Stimulated activated naive B cell treated with anti-CD40 and anti-IgM and Interleukin-4, amounts not matched to agents 10 μg/mL and 1 μg/mL and 100 μg/mL, for 72 hours (primary cell): ENCODE results near the gene SEMA4D.

Experiments
- ATAC-seq, 2 donors: fragments of 150-1000 bp; cut with Tn5 transposase; replicated peaks; 2 replicates each; pipeline ENCODE4 v1.10.0; 2021; ENCODE audit warnings: moderate library complexity in 1 of 2
- DNase-seq: peaks from one replicate; pipeline ENCODE4 v3.0.0; 2021
- H3K27ac Mint-ChIP-seq: one replicate; pipeline ENCODE4 v1.8.0; 2022; ENCODE audit warnings: mild to moderate bottlenecking, mixed read lengths
- H3K27me3 Mint-ChIP-seq, 2 donors: one replicate each; pipeline ENCODE4 v1.8.0; 2022; ENCODE audit warnings: mixed read lengths in 2 of 2
- H3K36me3 Mint-ChIP-seq, 2 donors: one replicate each; pipeline ENCODE4 v1.8.0; 2022; ENCODE audit warnings: mixed read lengths in 2 of 2, mild to moderate bottlenecking in 1 of 2
- H3K4me1 Mint-ChIP-seq, 2 donors: one replicate each; pipeline ENCODE4 v1.8.0; 2022; ENCODE audit warnings: mixed read lengths in 2 of 2, mild to moderate bottlenecking in 1 of 2
- H3K4me3 Mint-ChIP-seq, 2 donors: one replicate each; pipeline ENCODE4 v1.8.0; 2022; ENCODE audit warnings: mild to moderate bottlenecking in 2 of 2, mixed read lengths in 2 of 2, moderate library complexity in 1 of 2
- H3K9me3 Mint-ChIP-seq, 2 donors: one replicate each; pipeline ENCODE4 v1.8.0; 2022; ENCODE audit warnings: mixed read lengths in 2 of 2, mild to moderate bottlenecking in 1 of 2

The SEMA4D gene

GRCh38 chr9:89523948-89524347 lies 26.0 kb upstream of the SEMA4D start:
- ATAC-seq (no peak), DNase-seq (no peak)
- H3K36me3 Mint-ChIP-seq, result no peaks in the 10 kb centered on the region
- H3K9me3 Mint-ChIP-seq, result peaks cover 0 to 11% of the 10 kb centered on the region in 2 donors
- H3K27ac Mint-ChIP-seq, result peak overlapping the region; percentile 59
- H3K4me1 Mint-ChIP-seq, result peaks cover 43 to 70% of the 10 kb centered on the region in 2 donors
- no peak overlapping the region for H3K4me3 Mint-ChIP-seq
- H3K27me3 Mint-ChIP-seq, result no peaks in the 10 kb centered on the region

GRCh38 chr9:89522959-89523285 lies 25.0 kb upstream of the SEMA4D start:
- Mint-ChIP-seq H3K27me3 (no peaks in the 10 kb centered on the region), H3K36me3 (no peaks in the 10 kb centered on the region), H3K4me3 (peak overlapping the region in 1 of 2 donors; percentile 55), H3K4me1 (peaks cover 51 to 80% of the 10 kb centered on the region in 2 donors), H3K9me3 (peaks cover 0 to 6% of the 10 kb centered on the region in 2 donors), H3K27ac (peak overlapping the region; percentile 95)
- DNase-seq (no peak), ATAC-seq (peak; percentile 9 to 24)

- Mint-ChIP-seq H3K4me1 (peaks cover 52 to 82% of the 10 kb centered on the region in 2 donors), H3K9me3 (peaks cover 0 to 3% of the 10 kb centered on the region in 2 donors), H3K27me3 (no peaks in the 10 kb centered on the region), H3K27ac (peak overlapping the region; percentile 95), H3K36me3 (no peaks in the 10 kb centered on the region), H3K4me3 (peak overlapping the region; percentile 57 to 73)
- DNase-seq, result peak; percentile 73
- ATAC-seq, result peak; percentile 94 to 96
These were observed 24.5 kb upstream of the SEMA4D start for GRCh38 chr9:89522261-89522958.

GRCh38 chr9:89519366-89519805 lies 21.5 kb upstream of the SEMA4D start:
- Mint-ChIP-seq H3K4me1 (peaks cover 42 to 59% of the 10 kb centered on the region in 2 donors), H3K27ac (peak overlapping the region; percentile 84), H3K4me3 (peak overlapping the region in 1 of 2 donors; percentile 30), H3K36me3 (no peaks in the 10 kb centered on the region), H3K27me3 (no peaks in the 10 kb centered on the region), H3K9me3 (no peaks in the 10 kb centered on the region)
- DNase-seq (no peak), ATAC-seq (no peak)

- DNase-seq (no peak), ATAC-seq (peak; percentile 8 to 23)
- peak overlapping the region in 1 of 2 donors; percentile 5 for H3K4me3 Mint-ChIP-seq
- peak overlapping the region; percentile 84 for H3K27ac Mint-ChIP-seq
- no peaks in the 10 kb centered on the region for H3K9me3 Mint-ChIP-seq
- no peaks in the 10 kb centered on the region for H3K27me3 Mint-ChIP-seq
- peaks cover 39 to 52% of the 10 kb centered on the region in 2 donors for H3K4me1 Mint-ChIP-seq
- H3K36me3 Mint-ChIP-seq, result no peaks in the 10 kb centered on the region
These were observed 20.8 kb upstream of the SEMA4D start for GRCh38 chr9:89518466-89519365.

- H3K27me3 Mint-ChIP-seq, result no peaks in the 10 kb centered on the region
- peaks cover 28 to 41% of the 10 kb centered on the region in 2 donors for H3K4me1 Mint-ChIP-seq
- H3K36me3 Mint-ChIP-seq, result no peaks in the 10 kb centered on the region
- ATAC-seq (no peak), DNase-seq (no peak)
- peak overlapping the region; percentile 49 for H3K27ac Mint-ChIP-seq
- H3K4me3 Mint-ChIP-seq, result no peak overlapping the region
- no peaks in the 10 kb centered on the region for H3K9me3 Mint-ChIP-seq
These were observed 17.5 kb upstream of the SEMA4D start for GRCh38 chr9:89515416-89515815.

- no peaks in the 10 kb centered on the region for H3K36me3 Mint-ChIP-seq
- peaks cover 28 to 43% of the 10 kb centered on the region in 2 donors for H3K4me1 Mint-ChIP-seq
- no peak overlapping the region for H3K4me3 Mint-ChIP-seq
- H3K27me3 Mint-ChIP-seq, result no peaks in the 10 kb centered on the region
- H3K9me3 Mint-ChIP-seq, result no peaks in the 10 kb centered on the region
- ATAC-seq (no peak), DNase-seq (no peak)
- H3K27ac Mint-ChIP-seq, result peak overlapping the region; percentile 43
These were observed 17.0 kb upstream of the SEMA4D start for GRCh38 chr9:89514956-89515355.

- ATAC-seq (no peak), DNase-seq (no peak)
- Mint-ChIP-seq H3K27me3 (no peaks in the 10 kb centered on the region), H3K4me3 (no peak overlapping the region), H3K36me3 (no peaks in the 10 kb centered on the region), H3K4me1 (peaks cover 27 to 43% of the 10 kb centered on the region in 2 donors), H3K27ac (no peak overlapping the region), H3K9me3 (no peaks in the 10 kb centered on the region)
These were observed 16.4 kb upstream of the SEMA4D start for GRCh38 chr9:89514337-89514736.

- no peak overlapping the region for H3K4me3 Mint-ChIP-seq
- H3K36me3 Mint-ChIP-seq, result no peaks in the 10 kb centered on the region
- no peaks in the 10 kb centered on the region for H3K9me3 Mint-ChIP-seq
- H3K27me3 Mint-ChIP-seq, result no peaks in the 10 kb centered on the region
- ATAC-seq (no peak), DNase-seq (no peak)
- H3K27ac Mint-ChIP-seq, result no peak overlapping the region
- peaks cover 27 to 43% of the 10 kb centered on the region in 2 donors for H3K4me1 Mint-ChIP-seq
These were observed 15.9 kb upstream of the SEMA4D start for GRCh38 chr9:89513837-89514236.

GRCh38 chr9:89512382-89512781 lies 14.5 kb upstream of the SEMA4D start:
- H3K9me3 Mint-ChIP-seq, result no peaks in the 10 kb centered on the region
- no peaks in the 10 kb centered on the region for H3K36me3 Mint-ChIP-seq
- peaks cover 31 to 47% of the 10 kb centered on the region in 2 donors for H3K4me1 Mint-ChIP-seq
- no peak for DNase-seq
- no peak overlapping the region for H3K4me3 Mint-ChIP-seq
- H3K27me3 Mint-ChIP-seq, result no peaks in the 10 kb centered on the region
- H3K27ac Mint-ChIP-seq, result no peak overlapping the region
- ATAC-seq, result no peak

GRCh38 chr9:89508951-89509615 lies 11.2 kb upstream of the SEMA4D start:
- Mint-ChIP-seq H3K27me3 (no peaks in the 10 kb centered on the region), H3K36me3 (no peaks in the 10 kb centered on the region), H3K9me3 (no peaks in the 10 kb centered on the region), H3K4me3 (no peak overlapping the region), H3K4me1 (peaks cover 42 to 70% of the 10 kb centered on the region in 2 donors), H3K27ac (no peak overlapping the region)
- ATAC-seq (peak; percentile 48 to 56), DNase-seq (no peak)

- ATAC-seq, result no peak
- peak overlapping the region; percentile 56 for H3K27ac Mint-ChIP-seq
- H3K36me3 Mint-ChIP-seq, result no peaks in the 10 kb centered on the region
- peaks cover 43 to 73% of the 10 kb centered on the region in 2 donors for H3K4me1 Mint-ChIP-seq
- H3K4me3 Mint-ChIP-seq, result no peak overlapping the region
- no peaks in the 10 kb centered on the region for H3K9me3 Mint-ChIP-seq
- DNase-seq, result no peak
- no peaks in the 10 kb centered on the region for H3K27me3 Mint-ChIP-seq
These were observed 8.0 kb upstream of the SEMA4D start for GRCh38 chr9:89505911-89506310.

- H3K9me3 Mint-ChIP-seq, result no peaks in the 10 kb centered on the region
- H3K36me3 Mint-ChIP-seq, result no peaks in the 10 kb centered on the region
- DNase-seq (no peak), ATAC-seq (no peak)
- no peaks in the 10 kb centered on the region for H3K27me3 Mint-ChIP-seq
- H3K4me3 Mint-ChIP-seq, result no peak overlapping the region
- no peak overlapping the region for H3K27ac Mint-ChIP-seq
- peaks cover 40 to 65% of the 10 kb centered on the region in 2 donors for H3K4me1 Mint-ChIP-seq
These were observed 7.1 kb upstream of the SEMA4D start for GRCh38 chr9:89505048-89505447.

GRCh38 chr9:89502671-89503070 lies 4.8 kb upstream of the SEMA4D start:
- H3K4me3 Mint-ChIP-seq, result no peak overlapping the region
- H3K27me3 Mint-ChIP-seq, result no peaks in the 10 kb centered on the region
- no peak for DNase-seq
- no peak for ATAC-seq
- H3K36me3 Mint-ChIP-seq, result peaks cover 0 to 4% of the 10 kb centered on the region in 2 donors
- peaks cover 34 to 62% of the 10 kb centered on the region in 2 donors for H3K4me1 Mint-ChIP-seq
- H3K27ac Mint-ChIP-seq, result peak overlapping the region; percentile 10
- no peaks in the 10 kb centered on the region for H3K9me3 Mint-ChIP-seq
